ENCODE results near the gene ARG2. TPM values are rescaled to one million over a fixed set of nuclear protein-coding genes. Genes with fewer than 3 reads are reported as not detected.

The ARG2 gene
- total RNA-seq, 4 donors from 2014 or later: 76.1 to 160 (median 95.0) TPM

- Histone ChIP-seq H3K27me3 (no peaks in the 10 kb centered on the region), H3K36me3 (peaks cover 68% of the 10 kb centered on the region in 2 donors), H3K9me3 (no peaks in the 10 kb centered on the region), H3K27ac (peak overlapping the region in 1 of 3 donors; percentile 32), H3K4me1 (peaks cover 4 to 5% of the 10 kb centered on the region in 2 donors), H3K4me3 (replicated peaks in 1 of 3) (no peak overlapping the region)
- WGBS, 2 donors: 90 to 94% methylated on average over 5 of the region's 5 CpGs
- no peak for DNase-seq
- TF ChIP-seq, protein P1, sequence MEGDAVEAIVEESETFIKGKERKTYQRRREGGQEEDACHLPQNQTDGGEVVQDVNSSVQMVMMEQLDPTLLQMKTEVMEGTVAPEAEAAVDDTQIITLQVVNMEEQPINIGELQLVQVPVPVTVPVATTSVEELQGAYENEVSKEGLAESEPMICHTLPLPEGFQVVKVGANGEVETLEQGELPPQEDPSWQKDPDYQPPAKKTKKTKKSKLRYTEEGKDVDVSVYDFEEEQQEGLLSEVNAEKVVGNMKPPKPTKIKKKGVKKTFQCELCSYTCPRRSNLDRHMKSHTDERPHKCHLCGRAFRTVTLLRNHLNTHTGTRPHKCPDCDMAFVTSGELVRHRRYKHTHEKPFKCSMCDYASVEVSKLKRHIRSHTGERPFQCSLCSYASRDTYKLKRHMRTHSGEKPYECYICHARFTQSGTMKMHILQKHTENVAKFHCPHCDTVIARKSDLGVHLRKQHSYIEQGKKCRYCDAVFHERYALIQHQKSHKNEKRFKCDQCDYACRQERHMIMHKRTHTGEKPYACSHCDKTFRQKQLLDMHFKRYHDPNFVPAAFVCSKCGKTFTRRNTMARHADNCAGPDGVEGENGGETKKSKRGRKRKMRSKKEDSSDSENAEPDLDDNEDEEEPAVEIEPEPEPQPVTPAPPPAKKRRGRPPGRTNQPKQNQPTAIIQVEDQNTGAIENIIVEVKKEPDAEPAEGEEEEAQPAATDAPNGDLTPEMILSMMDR (IDR thresholded peaks at IDR 0.05): no peak
- TF ChIP-seq POLR2A (IDR thresholded peaks at IDR 0.05): no peak
- intact Hi-C loops (cut with DNase I): loop anchor here (5.0 to 10.0 kb wide), 2 partner anchors 45 to 148 kb away; no protein-coding TSS in a partner anchor
These were observed 47.1 kb upstream of the ARG2 start for GRCh38 chr14:67572608-67573007.

- Histone ChIP-seq H3K36me3 (peaks cover 74 to 76% of the 10 kb centered on the region in 2 donors), H3K9me3 (no peaks in the 10 kb centered on the region), H3K27me3 (no peaks in the 10 kb centered on the region), H3K4me3 (replicated peaks in 1 of 3) (no peak overlapping the region), H3K4me1 (no peaks in the 10 kb centered on the region), H3K27ac (no peak overlapping the region)
- TF ChIP-seq POLR2A (IDR thresholded peaks at IDR 0.05): no peak
- TF ChIP-seq, protein P1 (IDR thresholded peaks at IDR 0.05): no peak
- 89 to 90% methylated on average over 15 of the region's 15 CpGs for WGBS, 2 donors
- no peak for DNase-seq
- intact Hi-C loops (cut with DNase I): loop anchor here (5.0 to 10.0 kb wide), 2 partner anchors 46 to 149 kb away; no protein-coding TSS in a partner anchor
These were observed 46.3 kb upstream of the ARG2 start for GRCh38 chr14:67573228-67574010.

DNA sequence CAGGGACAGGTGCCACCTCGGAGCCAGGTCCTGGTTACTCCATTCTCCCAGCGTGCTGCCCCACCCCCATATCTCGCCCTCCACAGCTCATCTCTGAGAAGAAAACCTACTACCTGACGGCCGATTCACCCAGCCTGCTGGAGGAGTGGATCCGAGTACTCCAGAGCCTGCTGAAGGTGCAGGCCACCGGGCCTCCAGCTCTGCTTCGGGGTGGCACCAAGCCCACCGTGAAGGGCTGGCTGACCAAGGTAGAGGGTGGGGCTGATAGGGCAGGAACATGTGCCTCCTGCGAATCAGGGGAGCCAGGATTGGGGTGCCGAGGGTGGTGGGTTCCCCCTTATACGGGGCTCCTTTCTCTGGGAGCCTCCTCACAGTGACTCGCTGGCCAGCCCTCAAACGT lies 45.6 kb upstream of the ARG2 start:
- Histone ChIP-seq H3K4me1 (peaks cover 0 to 2% of the 10 kb centered on the region in 2 donors), H3K27ac (no peak overlapping the region), H3K4me3 (replicated peaks in 1 of 3) (no peak overlapping the region), H3K27me3 (no peaks in the 10 kb centered on the region), H3K36me3 (peaks cover 79 to 80% of the 10 kb centered on the region in 2 donors), H3K9me3 (no peaks in the 10 kb centered on the region)
- DNase-seq: no peak
- intact Hi-C loops (cut with DNase I): loop anchor here (5.0 to 10.0 kb wide), 2 partner anchors 47 to 149 kb away; no protein-coding TSS in a partner anchor
- TF ChIP-seq, protein P1 (IDR thresholded peaks at IDR 0.05): no peak
- no peak for TF ChIP-seq POLR2A (IDR thresholded peaks at IDR 0.05)
- 90 to 97% methylated on average over 8 to 14 of the region's 14 CpGs for WGBS, 2 donors

DNA sequence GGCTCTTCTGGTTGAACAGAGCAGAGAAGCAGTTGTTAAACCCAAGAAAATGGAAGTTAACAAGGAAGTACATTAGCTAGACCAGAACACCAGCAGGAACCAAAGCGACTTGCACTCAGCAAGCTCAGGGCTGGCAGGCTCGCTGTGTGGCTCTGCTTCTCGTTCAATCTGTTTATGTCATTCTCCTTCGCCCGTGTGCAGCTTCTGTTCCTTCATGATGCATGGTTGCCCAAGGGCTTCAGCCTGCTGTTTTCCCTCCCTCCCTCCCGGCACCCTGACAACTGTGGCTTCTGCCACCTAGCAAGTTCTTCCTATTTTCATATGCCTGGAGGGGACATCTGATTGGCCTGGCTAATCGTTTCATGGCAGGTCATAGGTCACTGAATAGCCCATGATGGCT lies 44.9 kb upstream of the ARG2 start:
- H3K36me3 ChIP-seq: peaks cover 76 to 80% of the 10 kb centered on the region in 2 donors
- peak overlapping the region in 1 of 3 donors; percentile 7 for H3K27ac ChIP-seq
- TF ChIP-seq POLR2A (IDR thresholded peaks at IDR 0.05): no peak
- TF ChIP-seq, protein P1 (IDR thresholded peaks at IDR 0.05): no peak
- H3K27me3 ChIP-seq: no peaks in the 10 kb centered on the region
- H3K4me3 ChIP-seq (replicated peaks in 1 of 3): no peak overlapping the region
- WGBS, 2 donors: 71 to 87% methylated on average over 7 of the region's 7 CpGs
- DNase-seq: no peak
- intact Hi-C loops (cut with DNase I): loop anchor here (5.0 to 10.0 kb wide), 2 partner anchors 48 to 150 kb away; no protein-coding TSS in a partner anchor
- H3K4me1 ChIP-seq: peaks cover 0 to 9% of the 10 kb centered on the region in 2 donors
- no peaks in the 10 kb centered on the region for H3K9me3 ChIP-seq

DNA sequence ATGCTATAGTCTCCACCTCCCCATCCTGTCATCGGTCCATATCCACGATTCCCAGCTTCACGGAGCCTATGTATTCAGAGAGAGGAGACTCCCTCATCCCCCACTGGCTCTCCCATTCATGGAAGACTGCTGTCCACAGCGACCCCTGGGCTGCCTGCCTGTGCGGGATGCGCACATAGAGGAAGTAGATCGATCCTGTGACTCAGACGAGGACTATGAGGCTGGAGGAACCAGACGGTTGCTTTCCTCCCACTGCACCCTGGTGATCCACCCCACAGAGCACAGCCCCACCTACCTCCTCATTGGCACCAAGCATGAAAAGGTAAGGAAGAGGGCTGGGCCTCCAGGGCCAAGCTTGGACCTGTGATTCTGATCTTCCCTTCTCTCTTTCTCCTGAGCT lies 44.0 kb upstream of the ARG2 start:
- H3K36me3 ChIP-seq: peaks cover 80% of the 10 kb centered on the region in 2 donors
- no peaks in the 10 kb centered on the region for H3K27me3 ChIP-seq
- WGBS, 2 donors: 85 to 88% methylated on average over 9 of the region's 9 CpGs
- TF ChIP-seq POLR2A (IDR thresholded peaks at IDR 0.05): no peak
- TF ChIP-seq, protein P1 (IDR thresholded peaks at IDR 0.05): no peak
- no peaks in the 10 kb centered on the region for H3K9me3 ChIP-seq
- intact Hi-C loops (cut with DNase I): loop anchor here (10.0 kb wide), 1 partner anchor 151 kb away; no protein-coding TSS in a partner anchor
- no peak overlapping the region for H3K4me3 ChIP-seq (replicated peaks in 1 of 3)
- H3K27ac ChIP-seq: no peak overlapping the region
- H3K4me1 ChIP-seq: peaks cover 0 to 9% of the 10 kb centered on the region in 2 donors
- DNase-seq: no peak
